HG03064 (cell line): ENCODE data around the gene FMN2.

Experiments
- ATAC-seq: cut with Tn5 transposase; IDR thresholded peaks from one replicate; pipeline ENCODE4 v1.9.1; 2021; ENCODE audit warnings: low read depth; ENCODE audit not compliant: unreplicated experiment

FMN2 gene

DNA sequence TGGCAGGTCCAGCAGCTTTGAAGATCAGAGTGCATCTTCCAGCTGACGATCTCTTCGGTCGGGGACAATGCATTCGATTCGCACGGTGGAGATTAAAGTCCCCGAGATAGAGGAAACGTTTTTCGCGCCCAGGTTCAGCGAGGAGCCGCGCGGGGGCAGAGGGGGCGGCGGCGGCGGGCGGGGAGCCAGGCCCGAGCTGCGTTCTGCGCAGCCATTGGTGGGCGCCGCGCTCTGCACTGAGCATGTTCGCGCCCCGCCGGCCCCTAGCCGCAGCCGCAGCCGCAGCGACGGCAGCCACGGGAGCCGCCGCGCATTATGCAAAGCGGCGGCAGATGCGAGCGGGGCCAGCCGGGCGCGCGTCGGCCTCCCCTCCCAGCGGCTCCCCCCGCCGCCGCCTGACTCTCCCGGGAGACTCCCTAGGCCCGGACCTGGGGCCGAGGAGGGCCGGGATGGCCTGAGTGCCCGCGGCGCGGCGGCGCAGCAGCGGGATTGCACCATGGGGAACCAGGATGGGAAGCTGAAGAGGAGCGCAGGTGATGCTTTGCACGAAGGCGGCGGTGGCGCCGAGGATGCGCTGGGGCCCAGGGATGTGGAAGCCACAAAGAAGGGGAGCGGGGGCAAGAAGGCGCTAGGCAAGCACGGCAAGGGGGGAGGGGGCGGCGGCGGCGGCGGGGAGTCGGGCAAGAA is at the start of gene FMN2:
Gene FMN2 (plus strand): TSS at position 270 of the 687 bp plus-strand sequence. CDS start 227 bp downstream, at position 497.
- ATAC-seq = no peak

DNA sequence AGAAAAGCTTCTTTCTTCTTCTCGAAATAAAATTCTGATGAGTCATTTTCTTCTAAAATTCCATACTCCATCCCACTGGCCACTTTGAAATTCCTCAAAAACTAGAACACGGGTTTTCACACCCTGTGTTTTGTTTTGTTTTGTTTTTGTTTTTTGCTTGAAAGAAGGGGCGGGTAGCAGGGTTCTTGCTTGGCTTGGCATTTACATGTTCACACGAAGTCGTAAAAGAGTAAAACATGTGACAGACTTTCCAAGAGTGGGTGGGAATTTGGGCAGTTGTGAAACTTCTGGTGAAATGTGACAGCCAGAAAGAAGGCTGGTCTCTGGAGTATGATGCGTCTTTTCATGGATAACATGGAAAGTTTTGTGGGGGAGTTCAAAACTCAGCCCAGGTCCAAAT is 47.1 kb upstream of the FMN2 start:
- no peak for ATAC-seq

GRCh38 chr1:240046000-240046399 is 45.7 kb upstream of the FMN2 start:
- no peak for ATAC-seq

- ATAC-seq = no peak
Measured at GRCh38 chr1:240054109-240054701, 37.5 kb upstream of the FMN2 start.

- no peak for ATAC-seq
Measured at GRCh38 chr1:240055936-240056335, 35.7 kb upstream of the FMN2 start.

GRCh38 chr1:240056350-240056749 is 35.3 kb upstream of the FMN2 start:
- no peak for ATAC-seq

DNA sequence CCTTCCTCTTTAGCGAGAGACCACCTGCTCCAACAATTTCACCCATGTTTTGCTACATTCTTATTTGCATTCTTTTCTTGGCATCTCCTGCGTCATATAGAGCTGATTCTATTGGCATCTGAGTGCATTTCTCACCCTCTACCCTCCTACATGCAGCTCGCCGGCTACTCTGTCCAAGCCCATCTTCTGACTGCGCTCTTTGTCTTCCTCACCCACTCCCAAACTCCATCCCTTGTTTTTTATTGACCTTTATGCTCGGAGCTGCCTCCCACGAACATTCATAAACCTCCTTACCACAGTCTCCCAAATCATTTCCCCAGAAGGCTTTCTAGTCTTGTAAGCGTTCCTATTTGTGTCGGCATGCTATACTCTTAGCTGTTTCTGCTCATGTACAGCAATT is 33.6 kb upstream of the FMN2 start:
- no peak for ATAC-seq

- ATAC-seq = no peak
Measured at GRCh38 chr1:240068961-240069360, 22.7 kb upstream of the FMN2 start.

DNA sequence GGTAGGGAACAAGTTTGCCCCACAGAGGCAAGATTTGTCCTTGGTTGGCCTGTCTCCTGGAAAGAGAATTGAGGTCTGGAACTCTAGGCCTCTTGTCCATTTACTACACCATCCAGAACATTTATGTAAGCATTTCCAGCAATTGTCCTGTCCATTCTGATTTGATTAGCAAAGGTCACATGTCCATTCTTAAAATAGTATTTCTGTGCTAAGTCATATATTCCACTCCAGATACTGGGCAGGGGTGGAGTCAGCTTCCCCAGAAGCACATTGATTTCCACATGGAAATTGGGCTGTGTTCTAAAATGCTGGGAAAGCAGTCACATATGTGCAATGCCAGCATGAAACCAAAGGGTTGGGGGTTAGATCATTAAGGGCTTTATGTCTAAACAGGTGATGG is 21.5 kb upstream of the FMN2 start:
- ATAC-seq = no peak

- no peak for ATAC-seq
Measured at GRCh38 chr1:240073097-240073496, 18.6 kb upstream of the FMN2 start.

DNA sequence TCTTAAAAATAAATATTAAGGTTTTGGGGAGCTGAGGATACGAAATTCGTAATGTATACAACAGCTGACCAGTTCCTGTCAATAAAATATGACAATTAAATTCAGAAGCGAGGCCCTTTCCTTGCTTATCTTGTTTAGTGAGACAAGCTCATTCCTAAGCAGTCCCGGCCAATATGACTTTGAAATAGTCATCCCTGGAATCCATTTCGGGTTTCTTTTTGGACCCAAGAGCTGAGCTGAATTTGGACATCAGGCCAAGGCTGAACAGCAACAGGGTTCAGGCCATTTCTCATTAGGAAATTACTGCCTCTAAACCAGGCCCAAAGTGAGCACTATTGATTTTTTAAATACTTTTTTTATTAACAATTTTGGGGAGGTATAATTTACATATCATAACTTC is 17.3 kb upstream of the FMN2 start:
- ATAC-seq = no peak

GRCh38 chr1:240074908-240075307 is 16.8 kb upstream of the FMN2 start:
- no peak for ATAC-seq

- no peak for ATAC-seq
Measured at GRCh38 chr1:240084337-240084736, 7.3 kb upstream of the FMN2 start.

GRCh38 chr1:240084749-240085148 is 6.9 kb upstream of the FMN2 start:
- no peak for ATAC-seq

GRCh38 chr1:240086726-240087125 is 5.0 kb upstream of the FMN2 start:
- no peak for ATAC-seq

- no peak for ATAC-seq
Measured at GRCh38 chr1:240090014-240090413, 1.7 kb upstream of the FMN2 start.

- no peak for ATAC-seq
Measured at GRCh38 chr1:240090957-240091600, 604 bp upstream of the FMN2 start.

- ATAC-seq = no peak
Measured at GRCh38 chr1:240092301-240093119, 827 bp downstream of the FMN2 start.

DNA sequence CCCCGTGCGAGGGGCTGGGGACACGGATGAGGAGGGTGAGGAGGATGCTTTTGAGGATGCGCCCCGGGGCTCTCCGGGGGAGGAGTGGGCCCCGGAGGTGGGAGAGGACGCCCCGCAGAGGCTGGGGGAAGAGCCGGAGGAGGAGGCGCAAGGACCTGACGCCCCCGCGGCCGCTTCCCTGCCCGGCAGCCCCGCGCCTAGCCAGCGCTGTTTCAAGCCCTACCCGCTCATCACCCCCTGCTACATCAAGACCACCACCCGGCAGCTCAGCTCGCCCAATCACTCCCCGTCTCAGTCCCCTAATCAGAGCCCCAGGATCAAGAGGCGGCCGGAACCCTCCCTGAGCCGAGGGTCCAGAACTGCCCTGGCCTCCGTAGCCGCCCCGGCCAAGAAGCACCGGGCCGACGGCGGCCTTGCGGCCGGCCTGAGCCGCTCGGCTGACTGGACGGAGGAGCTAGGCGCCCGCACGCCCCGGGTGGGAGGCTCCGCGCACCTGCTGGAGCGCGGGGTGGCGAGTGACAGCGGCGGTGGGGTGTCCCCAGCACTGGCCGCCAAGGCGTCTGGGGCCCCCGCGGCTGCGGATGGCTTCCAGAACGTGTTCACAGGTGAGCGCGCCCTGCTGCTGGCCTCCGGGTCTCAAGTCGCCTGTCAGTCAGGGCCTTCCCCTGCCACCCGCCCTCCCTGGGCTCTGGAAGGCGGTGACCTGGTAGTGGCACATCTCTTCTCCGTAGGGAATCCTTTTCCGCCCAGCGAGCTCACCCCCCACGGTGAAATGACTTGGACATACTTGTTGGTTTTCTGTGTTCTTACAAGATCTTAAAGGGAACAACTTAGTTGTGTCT is 1.7 kb downstream of the FMN2 start:
- ATAC-seq = no peak

- ATAC-seq = no peak
Measured at GRCh38 chr1:240094041-240094722, 2.5 kb downstream of the FMN2 start.
